SH-SY5Y (cell line): Measurements from ENCODE around the gene RPL3.

ENCODE experiments used
- GATA2 ChIP-seq: IDR thresholded peaks from 2 replicates; pipeline ENCODE4 v1.6.1; 2011; ENCODE audit warnings: mild to moderate bottlenecking, low read depth, low read length
- GATA3 ChIP-seq: IDR thresholded peaks from 2 replicates; pipeline ENCODE4 v1.6.1; 2011; ENCODE audit warnings: low read depth, mild to moderate bottlenecking, low read length, moderate library complexity

- TF ChIP-seq GATA2 (no peak), GATA3 (no peak)
These were observed 47.6 kb upstream of the RPL3 start for GRCh38 chr22:39367035-39367434.
